GM12878 (cell line): Measurements from ENCODE around the gene MYO7A. TPM values are rescaled to one million over a fixed set of nuclear protein-coding genes. Genes with fewer than 3 reads are reported as not detected.

ENCODE experiments used
- ATAC-seq: fragments of 200-7000 bp; cut with Tn5 transposase; 3 replicates; pipeline ENCODE4 v1.9.1; 2020; ENCODE audit warnings: mild to moderate bottlenecking, moderate library complexity
- BruUV-seq: library from RNA; stranded (reverse); fragments of 400-500 nt; replicated peaks from 2 replicates; lab custom pipeline; 2021; lab: Mats Ljungman, UMichigan
- CTCF ChIA-PET: fragments of 300-600 bp; sonication (Branson Sonifier 250); formaldehyde crosslinking; extraction: SDS; loops from one replicate; lab custom pipeline; 2021; ENCODE audit warnings: inconsistent platforms; lab: Yijun Ruan, JAX
- POLR2A ChIA-PET: fragments of 350-600 bp; formaldehyde crosslinking; extraction: SDS; loops from one replicate; lab custom pipeline; 2021; ENCODE audit warnings: inconsistent platforms; lab: Charles Lee
- RAD21 ChIA-PET: fragments of 300-600 bp; sonication (Branson Sonifier 250); formaldehyde crosslinking; loops from one replicate; lab custom pipeline; 2023; ENCODE audit warnings: antibody characterized with exemption; ENCODE audit not compliant: unreplicated experiment; lab: Charles Lee
- SMC1A ChIA-PET: fragments of 300-600 bp; sonication (Branson Sonifier 250); formaldehyde crosslinking; loops from one replicate; lab custom pipeline; 2023; ENCODE audit not compliant: unreplicated experiment, uncharacterized antibody; lab: Charles Lee
- DNase-seq: peaks from one replicate; pipeline ENCODE4 v3.0.0-alpha.2; 2011; ENCODE audit warnings: low read depth, low spot score
- FAIRE-seq: peaks from 3 replicates; lab custom pipeline; 2011; peaks lifted over from hg19 to GRCh38; lab: Jason Lieb, UNC
- H2AFZ ChIP-seq: 2 replicates; pipeline ENCODE4 v1.6.0; 2011; ENCODE audit warnings: low read depth, low read length, control low read depth; ENCODE audit not compliant: control insufficient read depth
- H3K27ac ChIP-seq: 2 replicates; pipeline ENCODE4 v1.5.1; 2011; ENCODE audit warnings: control low read depth; ENCODE audit not compliant: control insufficient read depth, insufficient read depth
- H3K27me3 ChIP-seq, 2 experiments: replicated peaks in 1 of 2; 2 replicates each; pipeline versions ENCODE4 v1.6.0 to v1.6.1; 2011; ENCODE audit warnings: low read length in 1 of 2; ENCODE audit not compliant: control insufficient read depth in 2 of 2, insufficient read depth in 2 of 2
- H3K36me3 ChIP-seq, 2 experiments: 2 replicates each; pipeline ENCODE4 v1.5.1; 2011; ENCODE audit warnings: low read length in 1 of 2; ENCODE audit not compliant: control insufficient read depth in 2 of 2, insufficient read depth in 2 of 2
- H3K4me1 ChIP-seq: 2 replicates; pipeline ENCODE4 v1.6.1; 2011; ENCODE audit warnings: mild to moderate bottlenecking, low read length, moderate library complexity, mixed read lengths; ENCODE audit not compliant: control insufficient read depth, insufficient read depth
- H3K4me2 ChIP-seq: 2 replicates; pipeline ENCODE4 v1.6.0; 2011; ENCODE audit warnings: control low read depth; ENCODE audit not compliant: control insufficient read depth, insufficient read depth
- H3K4me3 ChIP-seq: fragments of 200-600 bp; sonication (generic); 2 replicates; pipeline ENCODE4 v1.5.1; 2016
- H3K79me2 ChIP-seq: 2 replicates; pipeline ENCODE4 v1.6.0; 2011; ENCODE audit warnings: low read length; ENCODE audit not compliant: control insufficient read depth, insufficient read depth
- H3K9ac ChIP-seq: 2 replicates; pipeline ENCODE4 v1.8.0; 2011; ENCODE audit warnings: low read length, control low read depth, mixed read lengths; ENCODE audit not compliant: control insufficient read depth, insufficient read depth
- H3K9me3 ChIP-seq: replicated peaks from 3 replicates; pipeline ENCODE4 v1.5.1; 2011; ENCODE audit warnings: mild to moderate bottlenecking, low read length; ENCODE audit not compliant: control insufficient read depth, insufficient read depth
- H4K20me1 ChIP-seq: 2 replicates; pipeline ENCODE4 v1.6.0; 2011; ENCODE audit not compliant: control insufficient read depth, insufficient read depth
- BHLHE40 ChIP-seq, 2 experiments: fragments of 450-650 bp in 1 of 2; IDR thresholded peaks; 2 replicates each; pipeline ENCODE4 v1.6.1; 2011 to 2017; ENCODE audit warnings: low read depth in 2 of 2, borderline replicate concordance in 1 of 2, improper control_type of control experiment in 1 of 2, low read length in 1 of 2, mild to moderate bottlenecking in 1 of 2
- CBFB ChIP-seq: IDR thresholded peaks from 2 replicates; pipeline ENCODE4 v1.6.1; 2016; ENCODE audit warnings: antibody characterized with exemption, low read depth
- CEBPB ChIP-seq, 2 experiments: fragments of 150-350 bp in 1 of 2; IDR thresholded peaks; 2 replicates each; pipeline ENCODE4 v1.6.1; 2012 to 2014; ENCODE audit warnings: low read depth in 2 of 2, low read length in 2 of 2, borderline replicate concordance in 1 of 2, inconsistent platforms in 1 of 2
- HDGF ChIP-seq: fragments of 450-650 bp; IDR thresholded peaks from 2 replicates; pipeline ENCODE4 v1.6.1; 2016; ENCODE audit warnings: antibody characterized with exemption
- IRF3 ChIP-seq: fragments of 450-650 bp; IDR thresholded peaks from 2 replicates; pipeline ENCODE4 v1.6.1; 2014; ENCODE audit warnings: mild to moderate bottlenecking
- IRF5 ChIP-seq: fragments of 450-650 bp; IDR thresholded peaks from 2 replicates; pipeline ENCODE4 v1.6.1; 2017; ENCODE audit warnings: borderline replicate concordance
- MXI1 ChIP-seq: fragments of 150-350 bp; IDR thresholded peaks from 2 replicates; pipeline ENCODE4 v1.6.1; 2011; ENCODE audit warnings: low read depth, mild to moderate bottlenecking, inconsistent platforms, low read length, improper control_type of control experiment
- MYB ChIP-seq: fragments of 150-350 bp; IDR thresholded peaks from 2 replicates; pipeline ENCODE4 v1.6.1; 2014; ENCODE audit warnings: mild to moderate bottlenecking, low read depth, low read length, borderline replicate concordance
- NBN ChIP-seq: fragments of 450-650 bp; IDR thresholded peaks from 2 replicates; pipeline ENCODE4 v1.6.1; 2016
- NRF1 ChIP-seq: conservative IDR thresholded peaks from 2 replicates; pipeline ENCODE4 v1.6.1; 2011; ENCODE audit warnings: mild to moderate bottlenecking, low read depth, low read length, improper control_type of control experiment
- PAX8 ChIP-seq: fragments of 450-650 bp; IDR thresholded peaks from 2 replicates; pipeline ENCODE4 v1.6.1; 2017; ENCODE audit warnings: mild to moderate bottlenecking, moderate library complexity
- POLR2AphosphoS5 ChIP-seq: IDR thresholded peaks from 2 replicates; pipeline ENCODE4 v1.6.1; 2011; ENCODE audit warnings: mild to moderate bottlenecking, low read length, inconsistent platforms
- SRF ChIP-seq, 2 experiments: IDR thresholded peaks; 2 replicates each; pipeline ENCODE4 v1.6.1; 2011; ENCODE audit warnings: low read depth in 2 of 2, low read length in 2 of 2, mild to moderate bottlenecking in 1 of 2, moderate library complexity in 1 of 2
- ZBTB40 ChIP-seq: fragments of 450-650 bp; IDR thresholded peaks from 2 replicates; pipeline ENCODE4 v1.6.1; 2016; ENCODE audit warnings: mild to moderate bottlenecking, moderate library complexity, borderline replicate concordance
- WGBS: methylation state at CpG from one replicate; pipeline ENCODE4 v1.1.6; 2016; ENCODE audit warnings: low lambda C conversion rate; ENCODE audit not compliant: insufficient replicate concordance, insufficient coverage; ENCODE audit errors: missing lambda C conversion rate; 5-methylcytosine and 5-hydroxymethylcytosine counted together
- in situ Hi-C: fragments of 300-500 bp; cut with MboI; formaldehyde crosslinking; loops from 9 replicates; pipeline ENCODE4 v1.14.3; 2018; ENCODE audit warnings: mixed read lengths
- intact Hi-C: fragments of 100-400 bp; cut with micrococcal nuclease; formaldehyde crosslinking; loops from one replicate; pipeline ENCODE4 v1.14.2; 2022; ENCODE audit not compliant: unreplicated experiment
- polyA plus RNA-seq, 11 experiments: library from polyadenylated mRNA; depleted of rRNA in 4 of 11; unstranded in 6 of 11; stranded (reverse) in 5 of 11; fragments of >200 nt; fragmentation: Nextera tagmentation in 4 of 11; fragmentation: Illumina TruSeq in 1 of 11; extraction: Ambion mirVana in 4 of 11; extraction: Trizol in 1 of 11; gene quantifications; 1 replicate in 1 of 11; 2 replicates in 10 of 11; pipeline versions ENCODE4 v1.2.1 to v1.2.3, GENCODE V29; 2011 to 2016; ENCODE audit warnings: inconsistent platforms in 2 of 11, missing spikeins in 2 of 11, low read depth in 1 of 11
- total RNA-seq, 4 experiments: library from RNA; depleted of rRNA in 3 of 4; stranded (reverse); fragments of >200 nt in 3 of 4; fragmentation: Illumina TruSeq in 1 of 4; extraction: Trizol in 1 of 4; gene quantifications; 2 replicates each; pipeline versions ENCODE4 v1.2.1 to v1.2.3, GENCODE V29; 2013 to 2021
- TF ChIP-seq, protein P1 (sequence below): IDR thresholded peaks from 2 replicates; pipeline ENCODE4 v1.6.1; 2012; ENCODE audit warnings: mild to moderate bottlenecking, low read depth, low read length

MYO7A gene
- total and polyA plus RNA-seq, 10 of the 15 experiments (the other 5 are each of a cell fraction or from before 2014, with no cell fraction given), result 0.01 to 0.21 (median 0.04) TPM; not detected in 6

- WGBS, result 44% methylated on average over 13 of the region's 13 CpGs
- Histone ChIP-seq H3K4me1 (no peaks in the 10 kb centered on the region), H2AFZ (no peak overlapping the region), H4K20me1 (no peaks in the 10 kb centered on the region), H3K4me3 (no peak overlapping the region), H3K79me2 (no peaks in the 10 kb centered on the region), H3K27ac (no peak overlapping the region), H3K4me2 (no peak overlapping the region), H3K27me3 (peaks cover 0 to 2% of the 10 kb centered on the region in 2 experiments; a peak in 2 of 4 replicates), H3K9me3 (no peaks in the 10 kb centered on the region), H3K36me3 (no peaks in the 10 kb centered on the region), H3K9ac (no peak overlapping the region)
- DNase-seq (no peak), FAIRE-seq (no peak), ATAC-seq (no peak)
- in situ Hi-C loops (no loop called here), intact Hi-C loops (loop anchor here (10.0 kb wide), 1 partner anchor 372 kb away; no protein-coding TSS in a partner anchor)
- ChIA-PET CTCF (interaction anchor here (1.5 kb wide), 1 partner anchor 21 kb away, joined by 4 read pairs; no protein-coding TSS in a partner anchor), RAD21 (interaction anchor here (0.5 kb wide), 1 partner anchor 131 kb away, joined by 3 read pairs; no protein-coding TSS in a partner anchor), POLR2A (no interaction called here), SMC1A (no interaction called here)
- no TSS peak for BruUV-seq
- TF ChIP-seq SRF (IDR thresholded peaks at IDR 0.05; ENCODE audit: low read depth in 2 of 2, low read length in 2 of 2), result no peak
- no peak for TF ChIP-seq POLR2AphosphoS5
- no peak for TF ChIP-seq HDGF
- TF ChIP-seq BHLHE40 (IDR thresholded peaks at IDR 0.05; ENCODE audit: borderline replicate concordance in 1 of 2, low read depth in 2 of 2, low read length in 1 of 2), result no peak
- TF ChIP-seq MXI1, result no peak
- TF ChIP-seq ZBTB40, result no peak
- no peak for TF ChIP-seq NRF1
- no peak for TF ChIP-seq CBFB
- TF ChIP-seq CEBPB (IDR thresholded peaks at IDR 0.05; ENCODE audit: borderline replicate concordance in 1 of 2, low read depth in 2 of 2, low read length in 2 of 2), result no peak
- TF ChIP-seq, protein P1, sequence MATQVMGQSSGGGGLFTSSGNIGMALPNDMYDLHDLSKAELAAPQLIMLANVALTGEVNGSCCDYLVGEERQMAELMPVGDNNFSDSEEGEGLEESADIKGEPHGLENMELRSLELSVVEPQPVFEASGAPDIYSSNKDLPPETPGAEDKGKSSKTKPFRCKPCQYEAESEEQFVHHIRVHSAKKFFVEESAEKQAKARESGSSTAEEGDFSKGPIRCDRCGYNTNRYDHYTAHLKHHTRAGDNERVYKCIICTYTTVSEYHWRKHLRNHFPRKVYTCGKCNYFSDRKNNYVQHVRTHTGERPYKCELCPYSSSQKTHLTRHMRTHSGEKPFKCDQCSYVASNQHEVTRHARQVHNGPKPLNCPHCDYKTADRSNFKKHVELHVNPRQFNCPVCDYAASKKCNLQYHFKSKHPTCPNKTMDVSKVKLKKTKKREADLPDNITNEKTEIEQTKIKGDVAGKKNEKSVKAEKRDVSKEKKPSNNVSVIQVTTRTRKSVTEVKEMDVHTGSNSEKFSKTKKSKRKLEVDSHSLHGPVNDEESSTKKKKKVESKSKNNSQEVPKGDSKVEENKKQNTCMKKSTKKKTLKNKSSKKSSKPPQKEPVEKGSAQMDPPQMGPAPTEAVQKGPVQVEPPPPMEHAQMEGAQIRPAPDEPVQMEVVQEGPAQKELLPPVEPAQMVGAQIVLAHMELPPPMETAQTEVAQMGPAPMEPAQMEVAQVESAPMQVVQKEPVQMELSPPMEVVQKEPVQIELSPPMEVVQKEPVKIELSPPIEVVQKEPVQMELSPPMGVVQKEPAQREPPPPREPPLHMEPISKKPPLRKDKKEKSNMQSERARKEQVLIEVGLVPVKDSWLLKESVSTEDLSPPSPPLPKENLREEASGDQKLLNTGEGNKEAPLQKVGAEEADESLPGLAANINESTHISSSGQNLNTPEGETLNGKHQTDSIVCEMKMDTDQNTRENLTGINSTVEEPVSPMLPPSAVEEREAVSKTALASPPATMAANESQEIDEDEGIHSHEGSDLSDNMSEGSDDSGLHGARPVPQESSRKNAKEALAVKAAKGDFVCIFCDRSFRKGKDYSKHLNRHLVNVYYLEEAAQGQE, result no peak
- no peak for TF ChIP-seq PAX8
- TF ChIP-seq IRF5, result no peak
- TF ChIP-seq IRF3, result no peak
- TF ChIP-seq MYB, result no peak
- TF ChIP-seq NBN, result no peak
Observed at GRCh38 chr11:77106759-77107158, 21.3 kb upstream of the MYO7A start.
